ENCODE results near the gene CHKB. TPM values are rescaled to one million over a fixed set of nuclear protein-coding genes. Genes with fewer than 3 reads are reported as not detected.

The CHKB gene
- total and polyA plus RNA-seq, 2 of the 8 experiments (the other 6 are each of a cell fraction or from before 2014, with no cell fraction given) = 27.9 to 42.2 TPM

- H3K23ac ChIP-seq (ENCODE audit: insufficient read length) = no peak overlapping the region
Observed at GRCh38 chr22:50605613-50606074, 23.0 kb upstream of the CHKB start.

More at GRCh38 chr22:50605613-50606074, 23.0 kb upstream of the CHKB start:
- Histone ChIP-seq H3K79me2 (ENCODE audit: control insufficient read depth in 1 of 2, insufficient read depth in 2 of 2, low read length in 2 of 2) (no peaks in the 10 kb centered on the region), H3K14ac (ENCODE audit: insufficient read length) (no peak overlapping the region), H2BK5ac (ENCODE audit: low read depth, low read length) (no peak overlapping the region), H3K4me1 (replicated peaks in 1 of 4; ENCODE audit: control insufficient read depth in 3 of 4, insufficient read depth in 4 of 4, low read length in 3 of 4) (peaks cover 0 to 16% (median 2%) of the 10 kb centered on the region in 4 experiments; a peak in 4 of 7 replicates), H2AFZ (ENCODE audit: low read length) (no peak overlapping the region), H4K20me1 (replicated peaks in 1 of 2; ENCODE audit: control insufficient read depth in 1 of 2, insufficient read depth in 2 of 2, low read length in 2 of 2) (peaks cover 8 to 12% of the 10 kb centered on the region in 2 experiments), H3K56ac (replicated peaks; ENCODE audit: insufficient read length, low read depth, low read length) (no peak overlapping the region), H3K4me3 (ENCODE audit: extremely low read depth in 1 of 4, insufficient read depth in 2 of 4, low read depth in 3 of 4, low read length in 4 of 4) (no peak overlapping the region), H2BK12ac (ENCODE audit: low read depth, low read length) (no peak overlapping the region), H3K27me3 (replicated peaks in 1 of 4; ENCODE audit: control insufficient read depth in 3 of 4, extremely low read depth in 1 of 4, insufficient read depth in 3 of 4, low read length in 3 of 4) (peaks cover 45 to 60% (median 53%) of the 10 kb centered on the region in 4 experiments; a peak in 6 of 7 replicates), H3K23me2 (ENCODE audit: low read depth, low read length) (peaks cover 2% of the 10 kb centered on the region; the same call in 1 of the 2 replicates), H3K79me1 (ENCODE audit: low read depth, low read length) (no peaks in the 10 kb centered on the region), H3K18ac (ENCODE audit: extremely low read depth, low read length) (no peak overlapping the region), H3K4ac (replicated peaks; ENCODE audit: insufficient read length, low read depth, low read length) (no peak overlapping the region), H2BK20ac (ENCODE audit: low read length) (no peak overlapping the region), H3K27ac (ENCODE audit: low read depth, low read length) (no peak overlapping the region), H4K91ac (replicated peaks; ENCODE audit: insufficient read length, low read length) (no peak overlapping the region), H3K9me3 (ENCODE audit: insufficient read depth in 2 of 2, low read depth in 1 of 2, low read length in 1 of 2) (no peaks in the 10 kb centered on the region), H2BK120ac (replicated peaks; ENCODE audit: low read depth, low read length) (no peak overlapping the region), H3K4me2 (ENCODE audit: insufficient read depth in 1 of 2, low read depth in 2 of 2, low read length in 2 of 2) (no peak overlapping the region), H3K36me3 (ENCODE audit: control insufficient read depth in 2 of 4, insufficient read depth in 4 of 4, low read length in 3 of 4) (peaks cover 0 to 3% (median 0%) of the 10 kb centered on the region in 4 experiments; a peak in 1 of 8 replicates), H2BK15ac (ENCODE audit: low read length) (no peak overlapping the region), H3K9ac (replicated peaks in 1 of 4; ENCODE audit: extremely low read depth in 1 of 4, low read depth in 3 of 4, low read length in 3 of 4) (no peak overlapping the region), H4K8ac (ENCODE audit: extremely low read depth, insufficient read depth, low read length) (no peak overlapping the region), H2AK5ac (ENCODE audit: low read depth, low read length) (no peak overlapping the region), H4K5ac (ENCODE audit: insufficient read length, low read depth, low read length) (no peak overlapping the region)
- ChIA-PET POLR2A (ENCODE audit: partially characterized antibody) (interaction anchor here (0.8 kb wide), 1 partner anchor 21 kb away, joined by 3 read pairs; no protein-coding TSS in a partner anchor), CTCF (ENCODE audit: partially characterized antibody) (interaction anchor here (0.8 to 5.4 kb wide), 13 partner anchors 12 to 133 kb away, joined by 3 to 39 read pairs (median 3); partner anchors contain the start of gene CPT1B)
- FAIRE-seq (no peak), DNase-seq (ENCODE audit: low read depth in 1 of 2, low spot score in 2 of 2) (no peak)
- TF ChIP-seq TBP (IDR thresholded peaks at IDR 0.05; ENCODE audit: low read depth, low read length) (no peak), SIRT6 (IDR thresholded peaks at IDR 0.05; ENCODE audit: low read length) (no peak), BRCA1 (IDR thresholded peaks at IDR 0.05; ENCODE audit: low read depth, low read length) (no peak), SP4 (IDR thresholded peaks at IDR 0.05; ENCODE audit: low read length) (no peak), TAF1 (IDR thresholded peaks at IDR 0.05; ENCODE audit: low read depth, low read length) (no peak), NANOG (IDR thresholded peaks at IDR 0.05; ENCODE audit: insufficient read depth, low read depth, low read length, poor library complexity, severe bottlenecking) (no peak), GABPA (IDR thresholded peaks at IDR 0.05; ENCODE audit: borderline replicate concordance, insufficient read depth, low read length) (no peak)
- TF ChIP-seq, protein P1, sequence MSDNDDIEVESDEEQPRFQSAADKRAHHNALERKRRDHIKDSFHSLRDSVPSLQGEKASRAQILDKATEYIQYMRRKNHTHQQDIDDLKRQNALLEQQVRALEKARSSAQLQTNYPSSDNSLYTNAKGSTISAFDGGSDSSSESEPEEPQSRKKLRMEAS (IDR thresholded peaks at IDR 0.05) = no peak
- 95% methylated on average over 13 of the region's 20 CpGs; no CpG with 5 or more reads in 1 of the 2 experiments for WGBS, 2 experiments (ENCODE audit: extremely low coverage in 1 of 2, insufficient coverage in 1 of 2, insufficient read length in 1 of 2, insufficient replicate concordance in 2 of 2, low coverage in 1 of 2, low lambda C conversion rate in 2 of 2, missing lambda C conversion rate in 1 of 2)
